GM19324 (cell line): ENCODE results near the gene CCDC146.
"Not testable (repeated sequence)": the region's sequence is repeated elsewhere in the genome, so short reads cannot be mapped to it uniquely, and the experiment has no call there.

ENCODE experiments used
- ATAC-seq: cut with Tn5 transposase; IDR thresholded peaks from one replicate; pipeline ENCODE4 v1.9.1; 2021; ENCODE audit warnings: mild to moderate bottlenecking, moderate library complexity; ENCODE audit not compliant: unreplicated experiment, low FRiP score

Gene CCDC146

DNA sequence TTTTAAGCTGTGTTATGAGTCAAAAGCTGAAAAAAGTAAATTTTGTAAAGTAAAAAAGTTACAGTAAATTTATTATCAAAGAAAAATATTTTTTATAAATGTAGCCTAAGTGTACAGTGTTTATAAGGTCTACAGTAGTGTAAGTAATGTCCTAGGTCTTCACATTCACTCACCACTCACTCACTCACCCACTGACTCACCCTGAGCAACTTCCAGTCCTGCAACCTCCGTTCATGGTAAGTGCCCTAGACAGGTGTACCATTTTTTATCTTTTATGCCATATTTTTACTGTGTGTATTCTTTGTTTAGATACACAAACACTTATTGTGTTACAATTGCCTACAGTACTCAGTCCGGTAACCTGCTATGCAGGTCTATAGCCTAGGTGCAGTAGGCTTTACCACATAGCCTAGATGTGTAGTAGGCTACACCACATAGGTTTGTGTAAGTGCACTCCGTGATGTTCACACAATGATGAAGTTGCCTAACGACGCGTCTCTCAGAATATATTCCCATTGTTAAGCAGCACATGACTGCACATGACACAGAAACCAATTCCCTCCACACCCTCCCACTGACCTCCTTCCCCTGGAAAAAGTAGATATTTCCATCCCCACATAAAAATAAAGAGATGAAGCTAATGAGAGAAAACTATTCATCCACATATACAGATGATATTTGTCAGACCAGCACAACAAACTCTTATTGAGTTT, 122.0 kb downstream of the CCDC146 start:
- ATAC-seq = no peak

GRCh38 chr7:77245015-77245755, 122.8 kb downstream of the CCDC146 start:
- ATAC-seq = no peak

GRCh38 chr7:77246026-77246640, 123.7 kb downstream of the CCDC146 start:
- no peak for ATAC-seq

DNA sequence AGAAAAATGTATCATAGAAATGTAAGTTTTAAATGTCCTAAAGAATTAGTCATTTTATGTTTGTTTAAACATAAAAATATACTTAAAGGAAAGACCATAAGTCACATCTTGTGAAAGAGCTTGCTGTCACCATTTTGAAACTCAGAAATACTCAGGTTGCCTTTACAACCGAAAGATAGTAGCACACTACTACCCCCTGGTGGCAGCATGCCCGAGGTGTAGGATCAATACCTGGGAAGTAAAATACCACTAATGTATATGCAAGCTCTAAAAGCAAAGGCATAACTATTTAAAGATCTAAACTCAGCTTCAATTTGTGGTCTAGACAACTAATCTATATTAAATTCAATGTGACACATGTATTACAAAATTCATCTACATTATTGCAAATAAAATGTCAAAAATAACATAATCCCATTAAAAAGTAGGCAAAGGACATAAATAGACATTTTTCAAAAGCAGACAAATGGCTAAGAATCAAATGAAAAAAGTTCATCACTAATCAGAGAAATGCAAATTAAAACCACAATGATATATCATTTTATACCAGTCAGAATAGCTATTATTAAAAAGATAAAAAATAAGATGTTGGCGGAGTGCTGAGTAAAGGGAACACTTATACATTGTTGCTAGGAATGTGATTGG, 124.9 kb downstream of the CCDC146 start:
- ATAC-seq = peak; percentile 76

- no peak for ATAC-seq
These were observed 125.7 kb downstream of the CCDC146 start for GRCh38 chr7:77248154-77248553.

DNA sequence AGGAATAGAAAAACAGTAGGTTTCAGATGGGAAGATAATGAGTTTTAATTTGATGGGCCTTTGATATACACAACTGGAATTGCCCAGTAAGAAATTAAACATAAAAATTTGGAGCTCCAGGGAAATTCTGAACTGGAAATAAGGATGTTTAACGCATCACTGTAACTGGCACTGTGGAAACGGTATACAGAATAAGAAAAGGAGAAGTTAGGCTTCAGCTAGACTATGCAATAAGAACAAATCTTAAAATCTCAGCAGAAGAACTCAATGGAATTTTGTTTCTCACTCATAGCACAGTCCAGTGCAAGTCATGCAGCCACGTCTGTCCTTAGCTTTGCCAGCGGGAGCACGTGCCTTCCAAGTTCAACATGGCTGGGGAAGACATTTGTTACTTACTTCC, 130.1 kb downstream of the CCDC146 start:
- no peak for ATAC-seq

DNA sequence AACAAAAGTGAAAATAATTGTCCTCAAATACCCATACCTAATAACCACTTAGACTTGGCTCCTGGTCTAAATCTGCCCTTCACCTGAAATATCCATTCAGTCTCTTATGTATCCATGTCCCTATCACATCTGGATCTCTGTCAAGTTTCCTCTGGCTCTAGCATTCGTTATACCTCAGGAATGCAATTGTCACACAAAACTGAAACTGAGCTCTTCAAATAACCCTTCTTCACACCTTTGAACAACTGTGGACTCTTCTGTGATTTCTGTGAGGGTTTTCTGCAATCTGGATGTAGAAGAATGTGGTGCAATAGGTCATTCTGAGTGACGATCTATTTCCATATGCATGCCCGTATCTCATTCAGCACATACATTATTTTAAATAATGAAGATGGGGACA, 130.7 kb downstream of the CCDC146 start:
- no peak for ATAC-seq

- no peak for ATAC-seq
These were observed 132.0 kb downstream of the CCDC146 start for GRCh38 chr7:77254429-77254828.

DNA sequence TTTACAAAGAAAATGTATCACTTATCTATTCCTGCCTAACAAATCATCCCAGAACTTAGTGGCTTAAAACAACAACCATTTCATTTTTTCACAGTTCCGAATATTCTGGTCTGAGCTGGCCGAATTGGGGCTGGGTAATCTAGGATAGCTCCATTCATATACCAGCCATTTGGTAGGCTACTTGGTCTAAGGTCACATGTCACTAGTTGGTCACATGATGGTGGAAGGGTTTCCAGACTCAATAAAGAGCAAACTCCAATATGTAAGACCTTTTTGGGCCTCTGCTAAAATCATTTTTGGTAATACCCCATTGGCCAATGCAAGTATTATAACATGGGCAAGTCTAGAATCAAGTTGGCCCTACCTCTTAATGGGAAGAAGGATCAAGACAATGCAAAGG, 132.5 kb downstream of the CCDC146 start:
- ATAC-seq = no peak

- ATAC-seq = no peak
These were observed 135.6 kb downstream of the CCDC146 start for GRCh38 chr7:77258014-77258413.

DNA sequence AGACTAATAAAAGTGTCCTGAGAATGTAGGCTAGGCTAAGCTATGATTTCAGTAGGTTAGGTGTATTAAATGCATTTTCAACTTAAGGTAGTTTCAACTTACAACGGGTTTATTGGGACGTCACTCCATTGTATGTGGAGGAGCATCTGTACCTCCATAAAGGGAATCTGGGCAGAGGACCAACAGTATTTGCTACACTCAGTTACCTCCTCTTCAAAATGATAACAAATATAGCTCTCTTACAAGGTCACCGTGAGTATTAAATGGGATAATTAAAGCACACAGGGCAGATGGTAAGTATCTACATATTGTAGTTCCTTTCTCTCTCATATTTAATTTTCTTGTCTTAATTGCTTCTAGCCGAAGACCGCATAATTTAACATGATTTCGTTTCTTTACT, 136.2 kb downstream of the CCDC146 start:
- ATAC-seq = no peak

GRCh38 chr7:77262316-77262715, 139.9 kb downstream of the CCDC146 start:
- ATAC-seq = no peak

DNA sequence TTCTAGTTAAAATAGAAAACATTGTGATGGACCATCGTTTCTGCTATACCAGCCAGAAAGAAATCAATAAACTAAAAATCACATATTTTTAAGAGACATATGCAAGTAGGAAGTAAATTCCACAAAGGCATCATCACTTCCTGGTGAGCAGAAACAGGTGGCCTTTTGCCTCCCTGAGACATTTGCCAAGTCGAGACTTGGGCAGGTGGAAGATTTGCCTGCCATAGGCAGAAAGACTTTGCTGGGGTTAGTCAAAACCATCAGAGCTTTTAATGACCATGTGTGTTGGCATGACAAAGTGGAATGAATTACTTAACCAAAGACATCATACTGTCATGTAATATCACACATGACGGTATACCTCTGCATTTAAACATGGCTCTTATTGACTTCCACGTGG, 143.3 kb downstream of the CCDC146 start:
- ATAC-seq = no peak

GRCh38 chr7:77266291-77266794, 143.9 kb downstream of the CCDC146 start:
- ATAC-seq = no peak

- ATAC-seq = peak; percentile 87
These were observed 147.1 kb downstream of the CCDC146 start for GRCh38 chr7:77269360-77270093.

- no peak for ATAC-seq
These were observed 147.7 kb downstream of the CCDC146 start for GRCh38 chr7:77270094-77270480.

DNA sequence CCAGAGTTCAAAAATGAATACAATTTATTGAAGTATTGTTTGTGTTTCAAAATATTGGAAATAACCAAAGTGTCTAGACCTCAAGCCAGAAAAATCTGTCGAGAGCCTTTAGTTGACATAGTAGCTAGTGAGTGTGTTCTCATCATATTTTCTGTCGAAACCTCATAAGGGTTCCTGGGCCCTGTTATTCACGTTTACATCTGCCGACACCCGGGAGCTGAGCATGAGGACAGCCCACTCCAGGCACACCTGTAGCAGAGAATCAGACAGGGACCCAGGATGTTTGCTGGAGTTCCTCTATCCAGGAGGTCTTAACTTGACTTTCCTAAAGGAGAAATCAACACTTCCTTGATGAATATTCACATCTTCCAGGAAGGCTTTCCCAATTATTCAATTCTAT, 149.4 kb downstream of the CCDC146 start:
- no peak for ATAC-seq

DNA sequence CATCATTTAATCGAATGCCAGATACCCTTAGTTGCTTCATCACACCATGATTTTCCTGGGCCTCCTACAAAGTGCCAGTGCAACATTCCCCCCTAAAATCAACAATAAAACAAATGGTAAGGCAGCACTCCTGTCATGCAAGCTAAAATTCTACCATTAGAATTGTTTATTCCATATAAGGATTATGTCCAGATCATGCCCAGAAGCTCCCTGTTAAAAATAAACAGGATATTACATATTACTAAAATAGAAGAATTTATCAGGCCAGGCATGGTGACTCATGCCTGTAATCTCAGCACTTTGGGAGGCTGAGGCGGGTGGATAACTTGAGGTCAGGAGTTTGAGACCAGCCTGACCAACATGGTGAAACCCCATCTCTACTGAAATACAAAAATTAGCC, 153.2 kb downstream of the CCDC146 start:
- not testable (repeated sequence) for ATAC-seq

GRCh38 chr7:77276120-77276519, 153.7 kb downstream of the CCDC146 start:
- ATAC-seq = no peak

DNA sequence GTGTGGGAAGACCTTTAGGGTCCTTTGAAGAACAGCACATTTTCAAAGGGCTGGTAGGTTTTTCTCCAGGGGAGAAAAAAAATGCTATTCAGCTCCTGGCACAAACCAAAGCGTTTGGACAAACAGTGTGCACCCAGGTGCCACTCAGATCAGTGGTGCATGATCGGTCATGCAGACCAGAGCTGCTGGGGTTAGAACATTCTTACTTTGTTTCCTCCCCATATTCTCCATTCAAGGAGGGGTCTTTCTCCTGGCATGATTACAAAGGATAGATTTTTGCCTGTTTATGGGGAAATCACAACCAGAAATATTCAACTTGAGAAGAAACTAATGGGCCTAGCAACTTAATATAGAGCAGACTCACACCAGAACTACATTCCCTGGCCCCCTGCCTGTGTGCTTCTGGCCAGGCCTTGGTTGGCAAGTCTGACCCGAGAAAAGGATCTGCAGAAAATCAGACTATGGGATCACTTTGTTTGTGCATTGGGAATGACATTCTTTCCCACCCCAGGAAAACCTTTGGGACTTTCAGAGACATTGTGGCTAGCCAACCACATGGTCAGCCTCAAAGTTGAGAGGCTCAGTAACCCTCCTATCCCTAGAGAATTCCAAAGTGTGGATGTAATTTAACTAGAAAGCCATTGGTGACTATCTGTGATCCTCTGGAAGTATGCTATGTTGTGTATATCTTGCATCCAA, 159.5 kb downstream of the CCDC146 start:
- no peak for ATAC-seq
